BJ (cell line): ENCODE data around the gene PZP. TPM values are rescaled to one million over a fixed set of nuclear protein-coding genes. Genes with fewer than 3 reads are reported as not detected.
"Not testable (repeated sequence)": the region's sequence is repeated elsewhere in the genome, so short reads cannot be mapped to it uniquely, and the experiment has no call there.

Experiments
- CTCF ChIA-PET: fragments of 350-600 bp; formaldehyde crosslinking; extraction: SDS; loops from one replicate; lab custom pipeline; 2021; ENCODE audit warnings: antibody characterized with exemption, inconsistent platforms; lab: Yijun Ruan, JAX
- POLR2A ChIA-PET: fragments of 300-600 bp; sonication (Branson Sonifier 250); formaldehyde crosslinking; extraction: SDS; loops from one replicate; lab custom pipeline; 2021; ENCODE audit warnings: antibody characterized with exemption; lab: Charles Lee
- DNase-seq: peaks from one replicate; pipeline ENCODE4 v3.0.0-alpha.2; 2011; ENCODE audit warnings: low read depth
- H3K27me3 ChIP-seq: 2 replicates; pipeline ENCODE4 v1.6.0; 2011; ENCODE audit warnings: low read length; ENCODE audit not compliant: control insufficient read depth, insufficient read depth
- H3K36me3 ChIP-seq: 2 replicates; pipeline ENCODE4 v1.5.1; 2011; ENCODE audit warnings: low read length; ENCODE audit not compliant: control insufficient read depth, insufficient read depth
- H3K4me3 ChIP-seq: 2 replicates; pipeline ENCODE4 v1.5.1; 2011; ENCODE audit warnings: low read depth, mild to moderate bottlenecking, control low read depth, low read length
- polyA plus RNA-seq: library from polyadenylated mRNA; depleted of rRNA; stranded (reverse); fragments of >200 nt; gene quantifications from 2 replicates; pipeline ENCODE4 v1.2.3, GENCODE V29; 2011
- TF ChIP-seq, protein P1 (sequence below): IDR thresholded peaks from 2 replicates; pipeline ENCODE4 v1.5.1; 2011; ENCODE audit warnings: low read depth, mild to moderate bottlenecking, control low read depth, inconsistent platforms, low read length, moderate library complexity; ENCODE audit not compliant: insufficient read depth

The PZP gene
- polyA plus RNA-seq, 1 experiment, result not detected

DNA sequence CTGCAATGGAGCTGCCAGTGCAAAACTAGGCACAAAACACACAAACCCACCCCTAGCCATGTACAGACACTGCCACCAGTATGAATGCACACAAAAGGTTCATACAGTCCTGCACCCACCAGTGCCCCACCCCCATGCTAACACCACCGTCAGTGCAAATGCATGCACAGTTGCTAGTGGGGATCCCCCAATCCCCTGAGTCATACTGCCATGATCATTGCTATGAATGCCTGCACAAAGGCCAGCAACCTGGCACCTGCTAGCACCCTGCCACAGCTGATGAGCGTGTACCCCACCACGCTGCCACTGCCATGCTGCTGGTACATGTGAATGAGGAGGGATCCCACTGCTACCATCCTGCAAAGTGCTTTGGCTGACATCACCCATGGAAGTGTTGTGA lies 23.9 kb downstream of the PZP start:
- Histone ChIP-seq H3K4me3 (no peak overlapping the region), H3K27me3 (no peaks in the 10 kb centered on the region), H3K36me3 (no peaks in the 10 kb centered on the region)
- TF ChIP-seq, protein P1, sequence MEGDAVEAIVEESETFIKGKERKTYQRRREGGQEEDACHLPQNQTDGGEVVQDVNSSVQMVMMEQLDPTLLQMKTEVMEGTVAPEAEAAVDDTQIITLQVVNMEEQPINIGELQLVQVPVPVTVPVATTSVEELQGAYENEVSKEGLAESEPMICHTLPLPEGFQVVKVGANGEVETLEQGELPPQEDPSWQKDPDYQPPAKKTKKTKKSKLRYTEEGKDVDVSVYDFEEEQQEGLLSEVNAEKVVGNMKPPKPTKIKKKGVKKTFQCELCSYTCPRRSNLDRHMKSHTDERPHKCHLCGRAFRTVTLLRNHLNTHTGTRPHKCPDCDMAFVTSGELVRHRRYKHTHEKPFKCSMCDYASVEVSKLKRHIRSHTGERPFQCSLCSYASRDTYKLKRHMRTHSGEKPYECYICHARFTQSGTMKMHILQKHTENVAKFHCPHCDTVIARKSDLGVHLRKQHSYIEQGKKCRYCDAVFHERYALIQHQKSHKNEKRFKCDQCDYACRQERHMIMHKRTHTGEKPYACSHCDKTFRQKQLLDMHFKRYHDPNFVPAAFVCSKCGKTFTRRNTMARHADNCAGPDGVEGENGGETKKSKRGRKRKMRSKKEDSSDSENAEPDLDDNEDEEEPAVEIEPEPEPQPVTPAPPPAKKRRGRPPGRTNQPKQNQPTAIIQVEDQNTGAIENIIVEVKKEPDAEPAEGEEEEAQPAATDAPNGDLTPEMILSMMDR, result no peak
- CTCF ChIA-PET, result no interaction called here
- DNase-seq, result no peak
- POLR2A ChIA-PET, result no interaction called here

DNA sequence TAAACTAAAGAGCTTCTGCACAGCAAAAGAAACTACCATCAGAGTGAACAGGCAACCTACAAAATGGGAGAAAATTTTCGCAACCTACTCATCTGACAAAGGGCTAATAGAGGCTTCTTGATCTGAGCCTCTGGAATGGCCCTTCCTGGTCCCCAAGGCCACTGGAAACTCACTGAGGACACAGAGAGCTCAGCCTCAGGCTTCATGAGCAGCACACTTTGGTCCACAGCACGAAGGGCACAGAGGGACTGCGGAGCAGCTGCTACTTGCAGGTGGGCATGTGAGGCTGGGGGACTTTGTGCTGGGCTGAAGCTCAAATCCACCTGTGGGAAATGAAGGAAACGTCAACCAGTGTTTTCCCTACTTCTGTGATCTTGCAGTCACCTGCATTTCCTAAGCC lies 27.4 kb downstream of the PZP start:
- ChIA-PET POLR2A (no interaction called here), CTCF (no interaction called here)
- H3K27me3 ChIP-seq, result no peaks in the 10 kb centered on the region
- H3K4me3 ChIP-seq, result no peak overlapping the region
- TF ChIP-seq, protein P1, result no peak
- no peak for DNase-seq
- H3K36me3 ChIP-seq, result no peaks in the 10 kb centered on the region

DNA sequence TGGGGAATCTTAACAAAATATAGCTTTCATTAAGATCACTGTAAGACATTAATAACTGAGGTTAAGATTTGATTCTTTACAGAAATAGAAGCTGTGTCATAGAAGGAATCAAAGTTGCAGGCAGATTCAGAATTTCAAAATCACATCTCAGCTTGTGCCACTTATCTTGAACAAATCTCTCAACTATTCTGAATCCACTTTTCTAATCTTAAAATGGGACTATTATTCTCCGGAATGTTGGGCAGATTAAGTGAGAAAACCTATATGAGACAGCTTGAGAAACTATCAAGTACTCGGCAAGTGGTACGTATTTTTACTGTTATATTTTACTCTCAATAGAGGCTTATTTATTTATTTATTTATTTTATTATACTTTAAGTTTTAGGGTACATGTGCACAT lies 28.4 kb downstream of the PZP start:
- H3K36me3 ChIP-seq, result no peaks in the 10 kb centered on the region
- no peak overlapping the region for H3K4me3 ChIP-seq
- CTCF ChIA-PET, result interaction anchor here (0.8 kb wide), 1 partner anchor 10 kb away, joined by 3 read pairs; no protein-coding TSS in a partner anchor
- DNase-seq, result no peak
- H3K27me3 ChIP-seq, result no peaks in the 10 kb centered on the region
- POLR2A ChIA-PET, result no interaction called here
- TF ChIP-seq, protein P1, result no peak

DNA sequence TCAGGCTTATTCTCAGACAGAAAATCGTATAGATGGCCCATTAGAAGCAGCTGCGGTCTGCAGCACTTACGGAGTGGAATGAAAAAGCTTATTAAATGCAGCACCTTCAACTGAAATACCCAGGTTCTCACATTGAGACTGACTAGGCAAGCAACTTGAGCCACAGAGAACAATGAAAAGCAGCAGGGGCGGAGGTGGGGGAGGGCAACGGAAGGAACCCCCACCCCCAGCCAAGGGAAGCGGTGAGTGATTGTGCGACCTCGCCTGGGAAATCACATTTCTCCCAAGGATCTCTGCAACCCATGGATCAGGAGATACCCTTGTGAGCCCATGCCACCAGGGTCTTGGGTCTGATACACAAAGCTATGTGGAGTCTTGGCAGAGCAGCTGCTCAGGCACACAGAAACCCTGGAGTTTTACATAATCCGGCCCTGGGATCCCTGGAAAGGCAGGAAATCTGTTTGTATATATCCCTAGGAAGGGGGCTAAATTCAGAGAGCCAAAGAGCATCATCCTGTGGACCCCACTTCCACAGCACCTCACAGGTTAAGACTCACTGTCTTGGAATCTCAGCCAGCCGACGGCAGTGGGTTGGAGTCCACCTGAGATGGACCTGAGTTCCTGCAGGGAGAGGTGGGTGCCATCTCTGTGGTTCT lies 38.1 kb downstream of the PZP start:
- H3K4me3 ChIP-seq, result no peak overlapping the region

DNA sequence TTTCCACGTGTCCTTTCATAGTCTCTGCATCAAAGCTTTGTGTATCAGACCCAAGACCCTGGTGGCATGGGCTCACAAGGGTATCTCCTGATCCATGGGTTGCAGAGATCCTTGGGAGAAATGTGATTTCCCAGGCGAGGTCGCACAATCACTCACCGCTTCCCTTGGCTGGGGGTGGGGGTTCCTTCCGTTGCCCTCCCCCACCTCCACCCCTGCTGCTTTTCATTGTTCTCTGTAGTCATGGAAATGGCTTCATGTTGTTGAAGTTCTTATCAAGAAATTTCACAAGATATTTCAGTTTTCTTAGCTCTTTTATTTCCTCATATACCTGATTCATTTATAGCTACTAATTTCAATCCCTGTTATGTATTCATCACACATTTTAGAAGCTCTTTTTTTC lies 40.9 kb downstream of the PZP start:
- H3K27me3 ChIP-seq, H3K36me3 ChIP-seq, POLR2A ChIA-PET, DNase-seq, H3K4me3 ChIP-seq, CTCF ChIA-PET: not testable (repeated sequence)

More for the DNA sequence above, 38.1 kb downstream of the PZP start:
- no peak for DNase-seq
- ChIA-PET POLR2A (no interaction called here), CTCF (interaction anchor here (1.0 kb wide), 1 partner anchor 10 kb away, joined by 3 read pairs; no protein-coding TSS in a partner anchor)
- H3K27me3 ChIP-seq, result no peaks in the 10 kb centered on the region
- TF ChIP-seq, protein P1, result no peak
- no peaks in the 10 kb centered on the region for H3K36me3 ChIP-seq

DNA sequence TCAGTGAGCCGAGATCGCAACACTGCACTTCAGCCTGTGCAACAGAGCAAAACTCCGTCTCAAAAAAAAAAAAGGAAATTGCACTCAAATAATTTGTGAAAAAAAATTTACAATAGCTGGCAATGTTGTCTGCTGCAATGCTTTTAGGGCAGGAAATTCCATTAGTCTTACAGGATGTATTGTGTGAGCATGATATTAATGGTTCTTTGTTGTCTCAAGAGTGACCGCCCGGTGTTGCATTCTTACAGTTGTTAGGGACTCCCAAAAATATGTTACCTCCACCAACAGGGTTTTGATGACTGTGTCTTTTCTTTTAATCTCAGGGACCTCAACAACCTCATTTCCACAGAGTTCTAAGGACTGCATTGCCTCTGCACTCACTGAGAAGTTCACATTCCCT lies 44.8 kb downstream of the PZP start:
- Histone ChIP-seq H3K27me3 (no peaks in the 10 kb centered on the region), H3K4me3 (no peak overlapping the region), H3K36me3 (no peaks in the 10 kb centered on the region)
- POLR2A ChIA-PET, result no interaction called here
- TF ChIP-seq, protein P1, result no peak
- CTCF ChIA-PET, result no interaction called here
- no peak for DNase-seq
